ENCODE results near the gene TEX13D. TPM values are rescaled to one million over a fixed set of nuclear protein-coding genes. Genes with fewer than 3 reads are reported as not detected.

The TEX13D gene
- total RNA-seq, 1 donor from 2014 or later = not detected

DNA sequence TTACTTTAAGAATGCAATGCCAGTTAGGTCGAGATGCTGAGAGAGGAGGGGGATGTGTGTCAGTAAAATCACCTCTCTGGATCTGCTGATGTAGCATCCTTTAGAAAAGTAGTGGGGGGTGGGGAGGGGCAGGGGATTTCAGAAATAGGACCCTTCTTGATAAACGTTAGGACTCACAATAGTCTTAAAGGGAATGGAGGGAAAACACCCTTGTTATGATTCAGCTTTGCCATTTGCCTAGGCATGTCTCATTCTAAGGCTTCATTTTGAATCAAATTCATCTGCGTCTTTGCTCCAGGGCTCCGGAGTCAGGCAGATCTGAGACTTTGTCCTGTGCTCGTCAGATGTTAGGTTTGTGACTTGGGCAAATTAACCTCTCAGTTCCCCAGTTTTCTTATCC lies 14.8 kb downstream of the TEX13D start:
- ATAC-seq (no peak), DNase-seq (ENCODE audit: low spot score) (no peak)

DNA sequence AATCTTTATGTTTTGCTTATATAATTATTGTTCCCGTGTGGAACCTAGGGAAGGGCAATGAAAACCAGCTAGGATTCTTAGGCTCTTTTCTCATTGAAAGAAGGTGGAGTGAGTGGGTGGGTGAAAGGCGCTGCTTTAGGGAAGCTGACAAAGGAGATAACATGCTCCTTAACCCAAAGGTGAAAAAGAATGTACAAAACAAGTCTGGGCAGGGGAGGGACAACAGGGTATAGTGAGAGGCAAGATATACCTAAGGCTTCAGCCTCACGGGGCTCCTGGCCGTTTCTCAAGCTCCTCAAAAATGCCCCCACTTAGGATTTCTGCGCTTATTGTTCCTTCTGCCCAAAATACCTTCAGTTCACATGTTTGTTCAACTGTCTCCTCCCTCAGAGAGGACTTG lies 15.7 kb downstream of the TEX13D start:
- no peak for DNase-seq (ENCODE audit: low spot score)
- ATAC-seq = no peak

DNA sequence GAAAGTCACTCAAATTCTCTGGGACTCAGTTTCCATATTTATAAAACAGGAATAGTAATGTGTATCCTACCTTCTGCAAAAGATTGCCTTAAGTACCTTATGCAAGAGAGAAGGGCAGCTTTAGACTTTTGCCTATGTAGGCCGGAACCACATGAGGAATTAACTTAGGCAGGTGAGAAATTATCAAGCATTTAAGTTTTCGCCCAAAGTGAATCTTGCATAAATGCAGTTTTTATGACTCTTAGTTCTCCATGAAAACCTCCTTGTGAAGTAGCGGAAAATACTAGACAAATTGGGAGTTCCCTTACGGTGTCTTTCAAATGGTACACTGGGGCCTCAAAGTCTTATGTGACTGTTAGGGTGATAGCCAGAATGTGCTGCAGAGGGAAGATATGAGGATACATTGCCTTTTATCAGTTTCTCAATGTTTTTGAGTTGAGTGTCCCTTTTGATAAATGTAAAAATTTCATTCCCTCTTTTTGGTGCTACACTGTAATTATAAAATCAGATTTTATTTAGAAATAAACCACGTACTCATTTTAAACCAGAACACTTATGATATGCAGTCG lies 16.5 kb downstream of the TEX13D start:
- DNase-seq (ENCODE audit: low spot score) (no peak), ATAC-seq (no peak)

DNA sequence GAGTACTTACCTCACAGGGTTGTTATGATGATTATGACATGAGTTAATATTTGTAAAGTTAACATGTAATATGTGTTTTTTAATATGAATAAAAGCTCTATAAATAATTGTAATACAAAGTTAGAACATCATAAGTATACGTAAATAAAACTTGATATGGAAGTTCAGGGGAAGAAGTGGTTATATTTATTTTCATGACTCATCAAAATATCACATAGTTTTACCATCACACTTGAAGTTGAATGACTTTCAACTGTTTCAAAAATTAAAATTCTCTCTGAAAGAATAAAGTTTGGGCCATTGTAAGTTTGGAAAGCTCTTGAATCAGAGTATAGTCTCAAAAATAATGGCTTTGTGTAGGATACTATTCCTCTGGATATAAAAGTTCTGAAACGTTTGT lies 22.2 kb downstream of the TEX13D start:
- ATAC-seq = no peak
- no peak for DNase-seq (ENCODE audit: low spot score)

GRCh38 chrX:124358800-124359383 lies 26.4 kb downstream of the TEX13D start:
- DNase-seq (ENCODE audit: low spot score) = no peak
- no peak for ATAC-seq

GRCh38 chrX:124362072-124362471 lies 29.6 kb downstream of the TEX13D start:
- DNase-seq (ENCODE audit: low spot score) (no peak), ATAC-seq (no peak)

DNA sequence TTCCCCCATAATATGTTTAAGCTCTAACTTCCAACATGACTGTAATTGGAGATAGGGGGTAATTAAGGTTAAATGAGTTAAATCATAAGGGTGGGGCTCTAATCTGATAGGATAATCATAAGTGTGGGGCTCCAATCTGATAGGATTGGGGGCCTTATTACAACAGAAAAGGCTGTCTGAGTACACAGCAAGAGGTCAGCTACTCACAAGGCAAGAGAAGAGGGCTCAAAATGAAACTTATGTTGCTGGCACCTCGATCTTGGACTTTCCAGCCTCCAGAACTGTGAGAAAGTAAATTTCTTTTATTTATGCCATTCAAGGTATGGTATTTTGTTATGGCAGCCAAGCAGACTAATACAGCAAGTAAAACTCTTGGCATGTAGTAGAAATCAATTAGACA lies 30.3 kb downstream of the TEX13D start:
- no peak for DNase-seq (ENCODE audit: low spot score)
- ATAC-seq = no peak

GRCh38 chrX:124369722-124370121 lies 37.3 kb downstream of the TEX13D start:
- no peak for ATAC-seq
- DNase-seq (ENCODE audit: low spot score) = no peak

DNA sequence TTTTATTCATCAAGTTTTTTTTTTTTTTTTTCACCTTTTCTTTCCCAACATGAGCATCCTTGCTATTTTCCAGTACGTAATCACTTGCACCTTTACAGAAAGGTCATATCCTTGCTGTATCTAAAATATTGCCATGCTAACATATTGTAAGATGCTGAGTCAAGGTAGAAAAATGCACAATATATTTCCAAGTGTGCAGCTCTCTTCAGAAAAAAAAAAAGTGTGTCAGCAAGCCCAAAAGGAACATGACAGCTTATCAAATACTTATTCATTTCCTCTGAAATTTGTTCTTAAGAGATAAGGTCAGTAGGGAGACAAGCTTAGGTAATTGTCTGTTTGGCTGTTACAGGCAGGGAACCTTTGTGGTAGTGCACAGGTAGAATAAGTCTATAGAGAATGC lies 40.9 kb downstream of the TEX13D start:
- no peak for ATAC-seq
- DNase-seq (ENCODE audit: low spot score) = no peak

- ATAC-seq = no peak
- no peak for DNase-seq (ENCODE audit: low spot score)
Measured at GRCh38 chrX:124378643-124379042, 46.2 kb downstream of the TEX13D start.

DNA sequence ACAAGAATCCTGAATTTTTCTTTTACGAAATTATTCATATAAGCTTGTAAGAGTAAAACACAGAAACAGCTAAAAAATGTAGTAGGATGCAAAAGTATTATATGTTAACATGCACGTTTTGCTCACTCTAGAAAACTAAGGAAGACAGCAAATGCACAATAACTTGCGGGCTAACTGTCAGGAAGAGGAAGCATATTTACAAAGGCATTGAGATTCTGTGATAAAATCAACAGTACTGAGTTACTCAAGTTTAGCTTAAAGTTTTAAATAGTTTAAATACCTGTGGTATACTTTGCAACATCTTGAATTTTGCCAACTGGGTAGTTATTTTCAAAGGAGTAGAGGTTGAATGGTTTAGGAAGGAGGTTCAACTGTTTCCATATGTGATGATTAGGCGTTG lies 50.9 kb downstream of the TEX13D start:
- ATAC-seq (no peak), DNase-seq (ENCODE audit: low spot score) (no peak)

GRCh38 chrX:124386401-124386800 lies 53.9 kb downstream of the TEX13D start:
- ATAC-seq = no peak
- no peak for DNase-seq (ENCODE audit: low spot score)

Other genes starting within 250 kb of the TEX13D start
- 0.70 TPM for gene SH2D1A, start 13.9 kb downstream of the TEX13D start, total RNA-seq